Ishikawa (cell line): ENCODE data around the gene CMSS1.

Source experiments
- CEBPB ChIP-seq: IDR thresholded peaks from 2 replicates; pipeline ENCODE4 v1.6.1; 2012
- CREB1 ChIP-seq: IDR thresholded peaks from 2 replicates; pipeline ENCODE4 v1.6.1; 2012; ENCODE audit warnings: low read depth
- EGR1 ChIP-seq: IDR thresholded peaks from 2 replicates; pipeline ENCODE4 v1.6.1; 2012
- EP300 ChIP-seq: IDR thresholded peaks from 2 replicates; pipeline ENCODE4 v1.6.1; 2012; ENCODE audit warnings: borderline replicate concordance
- FOXM1 ChIP-seq: IDR thresholded peaks from 2 replicates; pipeline ENCODE4 v1.6.1; 2012; ENCODE audit warnings: low read depth, borderline replicate concordance
- MAX ChIP-seq: IDR thresholded peaks from 2 replicates; pipeline ENCODE4 v1.6.1; 2012
- NFIC ChIP-seq: IDR thresholded peaks from 2 replicates; pipeline ENCODE4 v1.6.1; 2012
- RAD21 ChIP-seq: IDR thresholded peaks from 2 replicates; pipeline ENCODE4 v1.6.1; 2012; ENCODE audit warnings: low read depth
- REST ChIP-seq: IDR thresholded peaks from 2 replicates; pipeline ENCODE4 v1.6.1; 2012; ENCODE audit warnings: low read depth, mild to moderate bottlenecking
- TAF1 ChIP-seq: IDR thresholded peaks from 2 replicates; pipeline ENCODE4 v1.6.1; 2012; ENCODE audit warnings: low read depth, mild to moderate bottlenecking
- TCF12 ChIP-seq: IDR thresholded peaks from 2 replicates; pipeline ENCODE4 v1.6.1; 2012; ENCODE audit warnings: low read depth
- TEAD4 ChIP-seq: IDR thresholded peaks from 2 replicates; pipeline ENCODE4 v1.6.1; 2012
- USF1 ChIP-seq: IDR thresholded peaks from 2 replicates; pipeline ENCODE4 v1.6.1; 2012
- YY1 ChIP-seq: IDR thresholded peaks from 2 replicates; pipeline ENCODE4 v1.6.1; 2012; ENCODE audit warnings: low read depth
- ZBTB7A ChIP-seq: IDR thresholded peaks from 2 replicates; pipeline ENCODE4 v1.6.1; 2012; ENCODE audit warnings: low read depth

The CMSS1 gene

GRCh38 chr3:100198579-100199269 lies 381.1 kb downstream of the CMSS1 start:
- TF ChIP-seq YY1 (no peak), NFIC (no peak), EGR1 (no peak), ZBTB7A (no peak), FOXM1 (no peak), USF1 (no peak), TEAD4 (no peak), RAD21 (no peak), REST (no peak), CEBPB (no peak), TAF1 (no peak)

- TF ChIP-seq FOXM1 (no peak), REST (no peak), USF1 (no peak), TEAD4 (no peak), CEBPB (no peak), NFIC (no peak), EGR1 (no peak), YY1 (no peak), RAD21 (no peak)
Measured at GRCh38 chr3:100205171-100205570, 387.5 kb downstream of the CMSS1 start.

GRCh38 chr3:100206687-100207086 lies 389.0 kb downstream of the CMSS1 start:
- TF ChIP-seq YY1 (no peak), EGR1 (no peak), EP300 (no peak), REST (no peak), RAD21 (no peak)

- no peak for TF ChIP-seq RAD21
- no peak for TF ChIP-seq FOXM1
- no peak for TF ChIP-seq TAF1
- no peak for TF ChIP-seq MAX
- TF ChIP-seq CREB1, result no peak
- TF ChIP-seq NFIC, result no peak
- TF ChIP-seq CEBPB, result no peak
Measured at GRCh38 chr3:100207886-100208285, 390.2 kb downstream of the CMSS1 start.

GRCh38 chr3:100209169-100209568 lies 391.5 kb downstream of the CMSS1 start:
- TF ChIP-seq TAF1 (no peak), ZBTB7A (no peak), REST (no peak), TEAD4 (no peak), EP300 (no peak), NFIC (no peak), RAD21 (no peak), FOXM1 (no peak), MAX (no peak), CREB1 (no peak), TCF12 (no peak), EGR1 (no peak), CEBPB (no peak), USF1 (no peak), YY1 (no peak)
